Gastrocnemius medialis (tissue), 4 donors: ENCODE data around the gene GPER1.

Source experiments
- CTCF ChIP-seq, 5 experiments: fragments of 450-650 bp in 3 of 5; fragments of 200-600 bp in 2 of 5; sonication (generic) in 2 of 5; IDR thresholded peaks in 4 of 5; conservative IDR thresholded peaks in 1 of 5; 1 replicate in 4 of 5; 2 replicates in 1 of 5; pipeline ENCODE4 v1.5.1; 2016 to 2019; ENCODE audit warnings: antibody characterized with exemption in 5 of 5, mild to moderate bottlenecking in 3 of 5, moderate library complexity in 3 of 5
- POLR2A ChIP-seq, 2 donors: fragments of 450-650 bp; IDR thresholded peaks; one replicate each; pipeline ENCODE4 v1.6.1; 2017; ENCODE audit warnings: antibody characterized with exemption in 2 of 2, mild to moderate bottlenecking in 2 of 2, moderate library complexity in 2 of 2

- TF ChIP-seq POLR2A (IDR thresholded peaks at IDR 0.05), result no peak
- no peak for TF ChIP-seq CTCF (IDR thresholded peaks at IDR 0.05 in 4 of 5, conservative IDR thresholded peaks at IDR 0.05 in 1 of 5)
These were observed 54.2 kb downstream of the GPER1 start for GRCh38 chr7:1142051-1142635.
